BLaER1 treated with 17β-estradiol and CSF1 and Interleukin-3, amounts not matched to agents 10 nM and 100 nM (cell line): Measurements from ENCODE around the gene DHX9.

Source experiments
- H3K27ac ChIP-seq, 11 experiments: shearing (Covaris generic); formaldehyde crosslinking; 2 replicates each; pipeline ENCODE4 v1.8.1; 2022
- H3K27me3 ChIP-seq, 11 experiments: shearing (Covaris generic); formaldehyde crosslinking; 2 replicates each; pipeline ENCODE4 v1.8.1; 2022
- H3K36me3 ChIP-seq, 11 experiments: shearing (Covaris generic); formaldehyde crosslinking; 2 replicates each; pipeline ENCODE4 v1.8.1; 2022
- H3K4me1 ChIP-seq, 10 experiments: shearing (Covaris generic); formaldehyde crosslinking; 2 replicates each; pipeline ENCODE4 v1.8.1; 2022
- H3K4me2 ChIP-seq, 11 experiments: shearing (Covaris generic); formaldehyde crosslinking; 2 replicates each; pipeline ENCODE4 v1.8.1; 2022
- H3K4me3 ChIP-seq, 10 experiments: shearing (Covaris generic); formaldehyde crosslinking; 2 replicates each; pipeline ENCODE4 v1.8.1; 2022
- H3K9ac ChIP-seq, 11 experiments: shearing (Covaris generic); formaldehyde crosslinking; 2 replicates each; pipeline ENCODE4 v1.8.1; 2022
- H3K9me3 ChIP-seq, 11 experiments: shearing (Covaris generic); formaldehyde crosslinking; replicated peaks in 1 of 11; 2 replicates each; pipeline ENCODE4 v1.8.1; 2022
- H4K20me1 ChIP-seq, 11 experiments: shearing (Covaris generic); formaldehyde crosslinking; 2 replicates each; pipeline ENCODE4 v1.8.1; 2022
- Cebpa-rat ChIP-seq, 11 experiments: shearing (Covaris generic); IDR thresholded peaks; 2 replicates each; pipeline ENCODE4 v1.8.1; 2022

The DHX9 gene

DNA sequence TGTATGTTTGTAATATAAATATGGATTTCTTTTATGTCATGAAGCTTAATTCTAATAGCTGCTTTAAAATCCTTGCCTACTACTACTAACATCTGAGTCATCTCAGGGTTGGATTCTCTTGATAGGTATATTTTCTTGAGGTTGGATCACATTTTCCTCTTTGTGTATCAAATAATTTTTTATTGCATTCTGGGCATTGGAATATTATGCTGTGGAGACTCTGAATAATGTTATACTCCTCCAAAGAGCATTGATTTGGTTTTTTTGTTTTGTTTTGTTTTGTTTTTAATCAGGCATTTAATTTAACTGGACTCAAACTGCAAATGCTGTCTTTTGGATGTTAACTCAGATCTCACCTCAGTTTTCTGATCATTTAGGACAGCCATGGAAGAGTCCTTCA, 8.0 kb downstream of the DHX9 start:
- peaks cover 0 to 14% (median 8%) of the 10 kb centered on the region in 10 experiments; a peak in 17 of 20 replicates for H3K4me1 ChIP-seq
- H4K20me1 ChIP-seq = peaks cover 95 to 100% (median 100%) of the 10 kb centered on the region in 11 experiments
- no peaks in the 10 kb centered on the region for H3K9me3 ChIP-seq
- H3K27me3 ChIP-seq = no peaks in the 10 kb centered on the region
- H3K4me3 ChIP-seq = no peak overlapping the region
- H3K27ac ChIP-seq = no peak overlapping the region
- TF ChIP-seq Cebpa-rat (IDR thresholded peaks at IDR 0.05) = no peak
- H3K4me2 ChIP-seq = no peak overlapping the region
- H3K36me3 ChIP-seq = peaks cover 98 to 100% (median 100%) of the 10 kb centered on the region in 11 experiments
- no peak overlapping the region for H3K9ac ChIP-seq

DNA sequence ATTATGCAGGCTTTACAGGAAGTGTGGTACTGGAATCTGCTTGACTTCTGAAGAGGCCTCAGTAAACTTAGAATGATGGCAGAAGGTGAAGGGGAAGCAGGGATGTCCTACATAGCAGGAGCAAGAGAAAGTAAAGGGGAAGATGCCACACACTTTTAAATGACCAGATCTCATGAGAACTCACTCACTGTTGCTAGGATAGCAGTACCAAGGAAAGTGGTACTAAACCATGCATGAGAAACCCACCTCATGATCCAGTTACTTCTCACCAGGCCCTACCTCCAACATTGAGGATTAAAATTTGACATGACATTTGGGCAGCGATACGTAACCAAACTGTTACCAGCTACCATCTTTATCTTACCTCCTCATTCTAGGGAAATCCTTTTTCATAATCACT, 9.6 kb downstream of the DHX9 start:
- Histone ChIP-seq H3K9ac (no peak overlapping the region), H3K4me2 (no peak overlapping the region), H3K36me3 (peaks cover 99 to 100% (median 100%) of the 10 kb centered on the region in 11 experiments), H3K4me1 (0 out of 20 replicates have a peak, but pooled peaks cover 0 to 6% (median 0%) of the 10 kb centered on the region in 10 experiments), H3K27ac (no peak overlapping the region), H4K20me1 (peaks cover 92 to 100% (median 100%) of the 10 kb centered on the region in 11 experiments), H3K9me3 (no peaks in the 10 kb centered on the region), H3K4me3 (no peak overlapping the region), H3K27me3 (no peaks in the 10 kb centered on the region)
- TF ChIP-seq Cebpa-rat (IDR thresholded peaks at IDR 0.05) = no peak

GRCh38 chr1:182850319-182850718, 11.2 kb downstream of the DHX9 start:
- Histone ChIP-seq H3K4me1 (0 out of 20 replicates have a peak, but pooled peaks cover 0 to 6% (median 0%) of the 10 kb centered on the region in 10 experiments), H3K36me3 (peaks cover 99 to 100% (median 100%) of the 10 kb centered on the region in 11 experiments), H3K4me3 (no peak overlapping the region), H3K4me2 (no peak overlapping the region), H3K9ac (no peak overlapping the region), H3K27ac (no peak overlapping the region), H3K27me3 (no peaks in the 10 kb centered on the region), H4K20me1 (peaks cover 92 to 100% (median 100%) of the 10 kb centered on the region in 11 experiments), H3K9me3 (no peaks in the 10 kb centered on the region)
- no peak for TF ChIP-seq Cebpa-rat (IDR thresholded peaks at IDR 0.05)

GRCh38 chr1:182851825-182852224, 12.7 kb downstream of the DHX9 start:
- H3K4me1 ChIP-seq = 0 out of 20 replicates have a peak, but pooled peaks cover 0 to 6% (median 0%) of the 10 kb centered on the region in 10 experiments
- no peak overlapping the region for H3K27ac ChIP-seq
- no peak overlapping the region for H3K4me3 ChIP-seq
- H3K9ac ChIP-seq = no peak overlapping the region
- no peak for TF ChIP-seq Cebpa-rat (IDR thresholded peaks at IDR 0.05)
- H3K4me2 ChIP-seq = no peak overlapping the region
- no peaks in the 10 kb centered on the region for H3K27me3 ChIP-seq
- H3K9me3 ChIP-seq = no peaks in the 10 kb centered on the region
- peaks cover 92 to 100% (median 100%) of the 10 kb centered on the region in 11 experiments; a peak in 21 of 22 replicates for H4K20me1 ChIP-seq
- H3K36me3 ChIP-seq = peaks cover 99 to 100% (median 100%) of the 10 kb centered on the region in 11 experiments

DNA sequence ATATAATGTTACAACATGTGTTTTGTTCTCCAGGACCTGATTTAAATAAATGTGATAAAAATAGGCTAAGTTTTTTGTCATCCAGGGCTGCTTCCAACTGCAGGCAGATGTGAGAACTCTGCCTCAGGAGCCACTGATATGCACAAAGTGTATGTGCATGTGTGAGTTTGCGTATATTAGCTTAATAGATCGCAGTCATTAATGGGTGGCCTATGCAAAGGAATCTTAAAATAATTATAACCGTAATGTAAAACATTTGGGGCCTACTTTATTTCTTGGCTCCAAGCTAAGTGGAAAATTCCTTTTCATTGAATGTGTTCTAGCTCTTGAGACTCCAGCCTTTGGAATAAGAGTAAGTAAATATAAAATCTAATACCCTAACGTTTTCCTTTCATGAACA, 16.8 kb downstream of the DHX9 start:
- peaks cover 83 to 100% (median 100%) of the 10 kb centered on the region in 11 experiments; a peak in 21 of 22 replicates for H4K20me1 ChIP-seq
- no peaks in the 10 kb centered on the region for H3K9me3 ChIP-seq
- H3K27ac ChIP-seq = no peak overlapping the region
- TF ChIP-seq Cebpa-rat (IDR thresholded peaks at IDR 0.05) = no peak
- no peaks in the 10 kb centered on the region for H3K27me3 ChIP-seq
- H3K36me3 ChIP-seq = peaks cover 99 to 100% (median 100%) of the 10 kb centered on the region in 11 experiments
- no peaks in the 10 kb centered on the region for H3K4me1 ChIP-seq
- no peak overlapping the region for H3K4me2 ChIP-seq
- no peak overlapping the region for H3K4me3 ChIP-seq
- no peak overlapping the region for H3K9ac ChIP-seq

- TF ChIP-seq Cebpa-rat (IDR thresholded peaks at IDR 0.05) = no peak
- H3K4me3 ChIP-seq = no peak overlapping the region
- peaks cover 100% of the 10 kb centered on the region in 11 experiments for H3K36me3 ChIP-seq
- H3K27me3 ChIP-seq = no peaks in the 10 kb centered on the region
- H3K4me1 ChIP-seq = no peaks in the 10 kb centered on the region
- H3K9me3 ChIP-seq = no peaks in the 10 kb centered on the region
- no peak overlapping the region for H3K27ac ChIP-seq
- no peak overlapping the region for H3K9ac ChIP-seq
- peaks cover 83 to 100% (median 99%) of the 10 kb centered on the region in 11 experiments; a peak in 21 of 22 replicates for H4K20me1 ChIP-seq
- H3K4me2 ChIP-seq = no peak overlapping the region
Measured at GRCh38 chr1:182857212-182857611, 18.1 kb downstream of the DHX9 start.

DNA sequence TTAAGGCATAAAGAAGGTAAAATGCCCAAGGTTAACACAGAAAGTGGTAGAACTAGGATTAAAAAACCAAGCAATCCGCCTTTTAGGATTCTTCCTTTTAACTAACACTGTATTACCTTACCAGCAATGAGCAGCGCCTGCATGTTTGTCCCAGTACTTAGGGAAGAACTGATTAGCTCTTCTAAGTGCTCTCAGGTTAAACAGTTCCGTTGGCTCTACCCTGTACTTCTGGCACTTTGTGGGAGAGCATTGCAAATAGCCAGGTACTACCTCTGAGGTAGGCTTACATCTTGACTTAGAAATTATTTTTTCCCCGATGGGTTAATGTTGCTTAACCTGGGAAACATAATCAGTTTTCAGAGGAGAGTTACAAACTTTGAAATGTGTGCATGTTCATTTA, 21.5 kb downstream of the DHX9 start:
- no peak overlapping the region for H3K4me3 ChIP-seq
- peaks cover 99 to 100% (median 100%) of the 10 kb centered on the region in 11 experiments for H3K36me3 ChIP-seq
- no peaks in the 10 kb centered on the region for H3K27me3 ChIP-seq
- no peak overlapping the region for H3K9ac ChIP-seq
- no peak overlapping the region for H3K4me2 ChIP-seq
- H3K4me1 ChIP-seq = no peaks in the 10 kb centered on the region
- no peaks in the 10 kb centered on the region for H3K9me3 ChIP-seq
- no peak for TF ChIP-seq Cebpa-rat (IDR thresholded peaks at IDR 0.05)
- H3K27ac ChIP-seq = no peak overlapping the region
- H4K20me1 ChIP-seq = peaks cover 73 to 100% (median 99%) of the 10 kb centered on the region in 11 experiments; a peak in 20 of 22 replicates

DNA sequence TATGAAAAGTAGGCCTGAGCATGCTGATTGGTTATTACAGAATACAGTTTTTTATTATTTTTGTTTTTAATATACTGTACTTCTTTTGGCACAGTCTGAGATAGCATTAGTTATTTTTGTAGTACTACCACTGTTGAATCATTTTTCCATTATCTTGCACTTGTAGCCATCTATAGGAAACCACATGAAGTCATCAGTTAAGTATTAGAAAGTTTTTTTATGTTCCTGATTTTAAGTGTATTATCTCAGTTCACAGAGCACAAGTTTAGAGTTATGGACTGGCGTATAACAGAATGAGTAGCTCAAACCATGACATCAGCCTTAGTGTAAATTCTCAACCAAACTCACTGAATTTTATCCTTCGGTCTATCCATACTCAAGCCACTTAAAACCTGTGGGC, 22.8 kb downstream of the DHX9 start:
- Histone ChIP-seq H3K9ac (no peak overlapping the region), H3K36me3 (peaks cover 99 to 100% (median 100%) of the 10 kb centered on the region in 11 experiments), H3K27ac (no peak overlapping the region), H4K20me1 (peaks cover 69 to 100% (median 94%) of the 10 kb centered on the region in 11 experiments; a peak in 20 of 22 replicates), H3K9me3 (no peaks in the 10 kb centered on the region), H3K27me3 (no peaks in the 10 kb centered on the region), H3K4me1 (no peaks in the 10 kb centered on the region), H3K4me2 (no peak overlapping the region), H3K4me3 (no peak overlapping the region)
- TF ChIP-seq Cebpa-rat (IDR thresholded peaks at IDR 0.05) = no peak

DNA sequence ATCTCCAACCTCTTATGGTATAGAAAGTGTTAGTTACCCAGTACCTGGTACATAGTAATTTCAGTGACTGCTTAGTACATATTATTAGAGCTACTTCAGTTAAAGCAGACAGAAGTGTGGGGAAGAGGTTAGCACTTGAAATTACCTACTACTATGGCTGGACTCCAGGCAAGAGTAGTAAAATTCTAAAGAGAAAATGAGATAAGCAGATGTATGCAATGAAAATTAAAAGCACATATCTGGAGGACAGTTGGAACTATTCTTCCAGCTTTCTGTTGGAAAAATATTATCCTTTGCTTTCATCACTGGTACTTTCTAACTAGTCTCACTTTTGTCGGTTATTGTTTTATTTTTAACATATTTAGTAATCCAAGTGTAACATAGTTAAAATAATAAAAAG, 23.7 kb downstream of the DHX9 start:
- no peak overlapping the region for H3K9ac ChIP-seq
- H3K4me2 ChIP-seq = no peak overlapping the region
- no peaks in the 10 kb centered on the region for H3K27me3 ChIP-seq
- H3K36me3 ChIP-seq = peaks cover 99 to 100% (median 100%) of the 10 kb centered on the region in 11 experiments
- H3K4me3 ChIP-seq = no peak overlapping the region
- no peaks in the 10 kb centered on the region for H3K4me1 ChIP-seq
- TF ChIP-seq Cebpa-rat (IDR thresholded peaks at IDR 0.05) = no peak
- H4K20me1 ChIP-seq = peaks cover 66 to 100% (median 94%) of the 10 kb centered on the region in 11 experiments; a peak in 20 of 22 replicates
- H3K27ac ChIP-seq = no peak overlapping the region
- H3K9me3 ChIP-seq = no peaks in the 10 kb centered on the region

DNA sequence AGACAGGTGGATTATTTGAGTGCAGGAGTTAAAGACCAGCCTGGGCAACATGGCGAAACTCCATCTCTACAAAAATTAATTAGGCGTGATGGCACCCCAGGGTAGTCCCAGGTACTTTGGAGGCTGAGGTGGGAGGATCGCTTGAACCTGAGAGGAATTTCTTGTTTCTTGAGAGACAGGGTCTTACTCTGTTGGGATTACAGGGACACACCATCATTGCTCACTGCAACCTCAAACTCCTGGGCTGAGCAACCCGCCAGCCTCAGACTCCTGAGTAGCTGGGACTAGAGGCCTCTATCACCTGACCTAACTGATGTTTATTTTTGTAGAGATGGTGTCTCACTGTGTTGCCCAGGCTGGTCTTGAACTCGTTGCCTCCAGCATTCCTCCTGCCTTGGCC, 24.8 kb downstream of the DHX9 start:
- no peak overlapping the region for H3K4me3 ChIP-seq
- H3K36me3 ChIP-seq = peaks cover 99 to 100% (median 100%) of the 10 kb centered on the region in 11 experiments
- peaks cover 60 to 99% (median 90%) of the 10 kb centered on the region in 11 experiments; a peak in 20 of 22 replicates for H4K20me1 ChIP-seq
- H3K4me2 ChIP-seq = no peak overlapping the region
- H3K4me1 ChIP-seq = no peaks in the 10 kb centered on the region
- H3K27me3 ChIP-seq = no peaks in the 10 kb centered on the region
- no peak for TF ChIP-seq Cebpa-rat (IDR thresholded peaks at IDR 0.05)
- H3K9ac ChIP-seq = no peak overlapping the region
- H3K27ac ChIP-seq = no peak overlapping the region
- no peaks in the 10 kb centered on the region for H3K9me3 ChIP-seq
